ENCODE data around the gene LHX1. TPM values are rescaled to one million over a fixed set of nuclear protein-coding genes. Genes with fewer than 3 reads are reported as not detected.

Gene LHX1
- total RNA-seq, 4 donors from 2014 or later = not detected

GRCh38 chr17:36932383-36932693 lies 4.9 kb upstream of the LHX1 start:
- peaks cover 24 to 100% (median 97%) of the 10 kb centered on the region in 4 donors for H3K27me3 ChIP-seq
- 2% methylated on average over 16 of the region's 16 CpGs for WGBS

GRCh38 chr17:36932694-36933511 lies 4.4 kb upstream of the LHX1 start:
- DNase-seq (ENCODE audit: extremely low spot score) = no peak
- peak overlapping the region in 3 of 4 donors; percentile 38 to 47 (median 39) for H3K4me3 ChIP-seq

More at GRCh38 chr17:36932383-36932693, 4.9 kb upstream of the LHX1 start:
- Histone ChIP-seq H3K9me3 (no peaks in the 10 kb centered on the region), H3K4me1 (peaks cover 59 to 70% (median 62%) of the 10 kb centered on the region in 4 donors), H3K27ac (replicated peaks in 1 of 4) (no peak overlapping the region), H3K36me3 (no peaks in the 10 kb centered on the region), H3K4me3 (peak overlapping the region; percentile 33 to 47 (median 38))
- intact Hi-C loops (cut with DNase I) = no loop called here
- DNase-seq (ENCODE audit: extremely low spot score) = no peak
- TF ChIP-seq EP300 (IDR thresholded peaks at IDR 0.05) (no peak), POLR2AphosphoS5 (IDR thresholded peaks at IDR 0.05) (no peak), POLR2A (IDR thresholded peaks at IDR 0.05; ENCODE audit: low read depth) (no peak)
- TF ChIP-seq, protein P1, sequence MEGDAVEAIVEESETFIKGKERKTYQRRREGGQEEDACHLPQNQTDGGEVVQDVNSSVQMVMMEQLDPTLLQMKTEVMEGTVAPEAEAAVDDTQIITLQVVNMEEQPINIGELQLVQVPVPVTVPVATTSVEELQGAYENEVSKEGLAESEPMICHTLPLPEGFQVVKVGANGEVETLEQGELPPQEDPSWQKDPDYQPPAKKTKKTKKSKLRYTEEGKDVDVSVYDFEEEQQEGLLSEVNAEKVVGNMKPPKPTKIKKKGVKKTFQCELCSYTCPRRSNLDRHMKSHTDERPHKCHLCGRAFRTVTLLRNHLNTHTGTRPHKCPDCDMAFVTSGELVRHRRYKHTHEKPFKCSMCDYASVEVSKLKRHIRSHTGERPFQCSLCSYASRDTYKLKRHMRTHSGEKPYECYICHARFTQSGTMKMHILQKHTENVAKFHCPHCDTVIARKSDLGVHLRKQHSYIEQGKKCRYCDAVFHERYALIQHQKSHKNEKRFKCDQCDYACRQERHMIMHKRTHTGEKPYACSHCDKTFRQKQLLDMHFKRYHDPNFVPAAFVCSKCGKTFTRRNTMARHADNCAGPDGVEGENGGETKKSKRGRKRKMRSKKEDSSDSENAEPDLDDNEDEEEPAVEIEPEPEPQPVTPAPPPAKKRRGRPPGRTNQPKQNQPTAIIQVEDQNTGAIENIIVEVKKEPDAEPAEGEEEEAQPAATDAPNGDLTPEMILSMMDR (IDR thresholded peaks at IDR 0.05) = no peak

DNA sequence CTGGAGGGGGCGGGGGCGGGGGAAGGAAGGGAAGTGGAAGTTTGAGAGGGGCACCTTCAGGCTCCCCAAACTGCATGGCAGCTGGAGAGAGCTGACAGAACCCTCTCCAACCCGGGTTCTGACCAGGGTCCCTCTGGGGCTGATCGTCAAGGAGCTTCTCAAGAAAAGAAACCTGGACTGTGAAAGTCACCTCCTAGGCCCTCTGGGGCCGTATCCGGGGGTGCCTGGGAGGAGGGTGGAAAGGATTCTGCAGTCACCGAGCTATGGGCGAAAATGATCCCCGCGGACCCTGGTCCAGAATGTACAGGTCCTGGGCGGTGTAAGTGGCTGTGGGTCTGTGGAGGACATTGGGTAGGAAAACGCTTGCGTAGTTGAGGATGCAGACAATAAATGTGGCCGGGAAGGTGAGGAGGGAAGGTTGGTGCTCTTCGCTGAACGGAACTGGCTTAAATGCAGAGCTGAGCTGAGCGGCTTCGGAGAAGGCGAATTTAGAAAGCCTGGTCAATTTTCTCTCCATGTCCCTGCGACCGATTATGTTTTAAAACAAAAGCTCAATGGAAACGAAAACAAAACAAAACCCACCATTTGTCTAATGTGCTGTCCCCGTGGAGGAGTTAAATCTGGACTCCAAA lies 3.6 kb upstream of the LHX1 start:
- Histone ChIP-seq H3K4me1 (peaks cover 72 to 78% (median 75%) of the 10 kb centered on the region in 4 donors), H3K27me3 (peaks cover 32 to 100% (median 99%) of the 10 kb centered on the region in 4 donors), H3K27ac (replicated peaks in 1 of 4) (no peak overlapping the region), H3K36me3 (no peaks in the 10 kb centered on the region), H3K4me3 (peak overlapping the region in 2 of 4 donors; percentile 25 to 42), H3K9me3 (no peaks in the 10 kb centered on the region)
- intact Hi-C loops (cut with DNase I) = no loop called here
- no peak for DNase-seq (ENCODE audit: extremely low spot score)
- no peak for TF ChIP-seq POLR2A (IDR thresholded peaks at IDR 0.05; ENCODE audit: low read depth)
- no peak for TF ChIP-seq POLR2AphosphoS5 (IDR thresholded peaks at IDR 0.05)
- WGBS = 6% methylated on average over 21 of the region's 23 CpGs

More at GRCh38 chr17:36932694-36933511, 4.4 kb upstream of the LHX1 start:
- Histone ChIP-seq H3K27ac (replicated peaks in 1 of 4) (no peak overlapping the region), H3K9me3 (no peaks in the 10 kb centered on the region), H3K27me3 (peaks cover 26 to 100% (median 99%) of the 10 kb centered on the region in 4 donors), H3K36me3 (no peaks in the 10 kb centered on the region), H3K4me1 (peaks cover 65 to 74% (median 67%) of the 10 kb centered on the region in 4 donors)
- 6% methylated on average over 24 of the region's 40 CpGs for WGBS
- TF ChIP-seq, protein P1 (IDR thresholded peaks at IDR 0.05) = no peak
- TF ChIP-seq EP300 (IDR thresholded peaks at IDR 0.05) = no peak
- TF ChIP-seq POLR2AphosphoS5 (IDR thresholded peaks at IDR 0.05) = no peak
- no peak for TF ChIP-seq POLR2A (IDR thresholded peaks at IDR 0.05; ENCODE audit: low read depth)
- intact Hi-C loops (cut with DNase I) = no loop called here

- Histone ChIP-seq H3K9me3 (no peaks in the 10 kb centered on the region), H3K36me3 (no peaks in the 10 kb centered on the region), H3K4me3 (peak overlapping the region; percentile 5 to 42 (median 18)), H3K4me1 (peaks cover 78 to 83% (median 79%) of the 10 kb centered on the region in 4 donors), H3K27me3 (peaks cover 32 to 100% (median 99%) of the 10 kb centered on the region in 4 donors), H3K27ac (replicated peaks in 1 of 4) (no peak overlapping the region)
- TF ChIP-seq EP300 (IDR thresholded peaks at IDR 0.05) (no peak), POLR2AphosphoS5 (IDR thresholded peaks at IDR 0.05) (no peak), POLR2A (IDR thresholded peaks at IDR 0.05; ENCODE audit: low read depth) (no peak)
- TF ChIP-seq, protein P1 (IDR thresholded peaks at IDR 0.05) = no peak
- DNase-seq (ENCODE audit: extremely low spot score) = no peak
- intact Hi-C loops (cut with DNase I) = no loop called here
- 4% methylated on average over 15 of the region's 26 CpGs for WGBS
Measured at GRCh38 chr17:36934144-36934691, 3.1 kb upstream of the LHX1 start.
